ENCODE measurements around the gene APLP1. TPM values are rescaled to one million over a fixed set of nuclear protein-coding genes. Genes with fewer than 3 reads are reported as not detected.

The APLP1 gene
- polyA plus RNA-seq, 1 experiment = 6.8 TPM

DNA sequence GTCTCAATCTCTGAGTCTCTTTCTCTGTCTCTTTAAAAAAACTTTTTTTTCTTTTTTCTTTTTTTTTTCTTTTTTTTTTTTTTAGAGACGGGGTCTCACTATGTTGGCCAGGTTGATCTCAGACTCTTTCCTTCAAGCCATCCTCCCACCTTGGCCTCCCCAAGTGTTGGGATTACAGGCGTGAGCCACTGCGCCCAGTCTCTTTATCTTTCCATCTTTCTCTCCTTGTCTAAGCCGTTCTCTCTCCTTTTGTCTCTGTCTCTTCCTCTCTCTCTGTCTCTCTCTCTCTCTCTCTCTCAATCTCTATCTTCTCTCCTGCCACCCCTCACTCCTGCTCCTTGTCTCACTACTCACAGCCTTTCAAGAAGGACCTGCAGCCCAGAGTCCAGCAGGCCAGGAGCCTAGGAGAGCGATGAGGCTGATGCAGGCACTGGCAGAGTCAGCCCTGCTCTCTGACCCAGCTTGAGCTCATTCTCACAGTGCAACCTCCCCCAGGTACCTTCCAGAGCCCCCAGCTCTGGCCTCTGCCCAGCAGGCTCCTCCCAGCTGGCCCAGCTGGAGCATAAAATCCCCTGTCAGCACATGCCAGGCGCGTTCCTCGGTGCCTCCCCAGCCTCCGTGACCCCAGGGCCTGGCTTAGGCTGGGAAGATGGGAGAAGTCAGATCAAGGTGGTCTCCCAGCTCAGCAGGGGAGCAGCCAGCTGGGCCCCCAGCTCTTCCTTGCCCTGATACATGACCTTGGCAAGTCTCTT lies 16.2 kb upstream of the APLP1 start, which contains the start of gene NPHS1:
NPHS1 (minus strand) TSS at position 476 of the 752 bp plus-strand sequence. CDS start 667 bp downstream, outside the sequence.
- Histone ChIP-seq H3K4me3 (ENCODE audit: low read depth, low read length) (no peak within 1 kb of the TSS), H3K9me3 (ENCODE audit: control insufficient read depth, insufficient read depth, low read length) (no peaks in the 10 kb centered on the region; the same call in 1 of the 2 replicates), H3K27ac (ENCODE audit: low read depth, low read length) (no peak within 1 kb of the TSS), H3K27me3 (ENCODE audit: control insufficient read depth, insufficient read depth, low read length) (peaks cover 65% of the 10 kb centered on the region)
- DNase-seq (ENCODE audit: low read depth, low spot score) = no peak
- TF ChIP-seq CTCF (IDR thresholded peaks at IDR 0.05; ENCODE audit: low read depth, low read length) = no peak
- POLR2A ChIA-PET = no interaction called here
- CTCF ChIA-PET = no interaction called here

- no peak for TF ChIP-seq CTCF (IDR thresholded peaks at IDR 0.05; ENCODE audit: low read depth, low read length)
- Histone ChIP-seq H3K27me3 (ENCODE audit: control insufficient read depth, insufficient read depth, low read length) (peaks cover 68% of the 10 kb centered on the region), H3K9me3 (ENCODE audit: control insufficient read depth, insufficient read depth, low read length) (no peaks in the 10 kb centered on the region; the same call in 1 of the 2 replicates), H3K27ac (ENCODE audit: low read depth, low read length) (no peak overlapping the region), H3K4me3 (ENCODE audit: low read depth, low read length) (no peak overlapping the region)
- CTCF ChIA-PET = no interaction called here
- DNase-seq (ENCODE audit: low read depth, low spot score) = no peak
- POLR2A ChIA-PET = no interaction called here
These were observed 15.2 kb upstream of the APLP1 start for GRCh38 chr19:35853038-35853756.

DNA sequence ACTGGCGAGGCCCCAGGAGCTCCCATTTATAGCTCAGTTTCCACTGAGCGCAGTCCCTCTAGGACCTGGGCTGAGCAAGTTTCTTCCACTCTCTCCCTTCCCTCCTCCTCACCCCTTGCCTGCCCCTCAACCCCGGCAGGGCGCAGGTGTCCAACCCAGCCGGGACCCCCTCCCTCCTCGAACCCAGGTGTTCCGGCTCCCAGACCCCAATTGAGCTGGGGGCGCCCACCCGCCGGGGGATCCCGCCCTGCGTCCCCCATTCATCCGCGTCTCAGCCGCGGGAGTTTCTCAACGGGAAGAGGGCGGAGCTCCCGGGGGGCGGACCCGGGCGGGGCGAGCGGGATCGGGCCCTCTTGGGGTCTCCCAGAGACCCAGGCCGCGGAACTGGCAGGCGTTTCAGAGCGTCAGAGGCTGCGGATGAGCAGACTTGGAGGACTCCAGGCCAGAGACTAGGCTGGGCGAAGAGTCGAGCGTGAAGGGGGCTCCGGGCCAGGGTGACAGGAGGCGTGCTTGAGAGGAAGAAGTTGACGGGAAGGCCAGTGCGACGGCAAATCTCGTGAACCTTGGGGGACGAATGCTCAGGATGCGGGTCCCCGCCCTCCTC lies 11.7 kb upstream of the APLP1 start, which contains the start of gene KIRREL2:
KIRREL2 (plus strand) TSS at position 366 of the 604 bp plus-strand sequence; CDS start at position 575, 209 bp downstream.
- CTCF ChIA-PET = no interaction called here
- POLR2A ChIA-PET = no interaction called here
- Histone ChIP-seq H3K4me3 (ENCODE audit: low read depth, low read length) (peak within 1 kb of the TSS; percentile 48), H3K27me3 (ENCODE audit: control insufficient read depth, insufficient read depth, low read length) (peaks cover 75% of the 10 kb centered on the region), H3K27ac (ENCODE audit: low read depth, low read length) (no peak within 1 kb of the TSS), H3K9me3 (ENCODE audit: control insufficient read depth, insufficient read depth, low read length) (no peaks in the 10 kb centered on the region; the same call in 1 of the 2 replicates)
- TF ChIP-seq CTCF (IDR thresholded peaks at IDR 0.05; ENCODE audit: low read depth, low read length) = no peak
- no peak for DNase-seq (ENCODE audit: low read depth, low spot score)

- no peak for DNase-seq (ENCODE audit: low read depth, low spot score)
- no peak overlapping the region for H3K27ac ChIP-seq (ENCODE audit: low read depth, low read length)
- ChIA-PET CTCF (no interaction called here), POLR2A (no interaction called here)
- H3K9me3 ChIP-seq (ENCODE audit: control insufficient read depth, insufficient read depth, low read length) = no peaks in the 10 kb centered on the region; the same call in 1 of the 2 replicates
- peaks cover 79% of the 10 kb centered on the region for H3K27me3 ChIP-seq (ENCODE audit: control insufficient read depth, insufficient read depth, low read length)
- H3K4me3 ChIP-seq (ENCODE audit: low read depth, low read length) = no peak overlapping the region
- no peak for TF ChIP-seq CTCF (IDR thresholded peaks at IDR 0.05; ENCODE audit: low read depth, low read length)
These were observed 10.1 kb upstream of the APLP1 start for GRCh38 chr19:35858311-35858710.
